ENCODE measurements around the gene SH3BP1. TPM values are rescaled to one million over a fixed set of nuclear protein-coding genes. Genes with fewer than 3 reads are reported as not detected.

Gene SH3BP1
- polyA plus RNA-seq, 1 donor from 2014 or later, result 0.63 TPM

DNA sequence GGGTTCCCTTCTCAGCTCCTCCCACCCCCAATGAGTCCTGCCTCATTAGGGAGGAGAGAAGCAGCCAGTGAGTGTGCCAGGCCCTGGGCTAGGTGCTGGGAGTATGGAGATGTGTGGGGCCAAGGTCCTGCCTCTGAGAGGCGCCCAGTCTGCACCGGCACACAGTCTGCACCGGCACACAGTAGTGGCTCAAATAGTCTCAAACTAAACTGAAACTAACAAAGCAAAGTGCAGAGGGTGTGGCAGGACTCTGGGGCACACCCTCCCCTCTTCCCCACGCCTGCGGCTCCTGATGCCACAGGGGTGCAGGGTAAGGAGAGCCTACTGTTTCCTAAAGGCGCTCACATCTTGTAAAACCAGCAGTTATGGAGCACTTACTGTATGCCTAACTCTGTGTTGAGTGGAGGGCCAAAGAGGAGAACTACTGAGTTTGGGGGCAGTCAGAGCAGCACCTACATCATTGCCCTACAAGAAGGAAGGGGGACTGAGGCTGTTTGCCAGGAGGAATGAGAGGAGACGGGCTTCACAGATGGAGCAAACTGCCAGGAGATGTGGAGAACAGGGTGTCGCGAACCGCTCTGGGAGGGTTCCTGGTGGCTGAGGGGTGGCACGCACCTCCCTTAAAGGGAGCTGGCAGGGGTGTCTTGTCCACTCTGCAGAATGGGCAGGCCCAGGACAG is 939 bp upstream of the SH3BP1 start:
- TF ChIP-seq MXI1 (conservative IDR thresholded peaks at IDR 0.05; ENCODE audit: poor library complexity, severe bottlenecking) (no peak), POLR2AphosphoS5 (IDR thresholded peaks at IDR 0.05) (no peak), EZH2 (IDR thresholded peaks at IDR 0.05; ENCODE audit: borderline replicate concordance, insufficient read depth, low read length, poor library complexity, severe bottlenecking) (no peak), EP300 (conservative IDR thresholded peaks at IDR 0.05; ENCODE audit: poor library complexity, severe bottlenecking) (no peak), CTCF (IDR thresholded peaks at IDR 0.05; ENCODE audit: poor library complexity, severe bottlenecking) (no peak), TAF1 (IDR thresholded peaks at IDR 0.05; ENCODE audit: low read depth) (no peak), RAD21 (conservative IDR thresholded peaks at IDR 0.05) (no peak), SMC3 (conservative IDR thresholded peaks at IDR 0.05; ENCODE audit: poor library complexity) (no peak)
- TF ChIP-seq, protein P1, sequence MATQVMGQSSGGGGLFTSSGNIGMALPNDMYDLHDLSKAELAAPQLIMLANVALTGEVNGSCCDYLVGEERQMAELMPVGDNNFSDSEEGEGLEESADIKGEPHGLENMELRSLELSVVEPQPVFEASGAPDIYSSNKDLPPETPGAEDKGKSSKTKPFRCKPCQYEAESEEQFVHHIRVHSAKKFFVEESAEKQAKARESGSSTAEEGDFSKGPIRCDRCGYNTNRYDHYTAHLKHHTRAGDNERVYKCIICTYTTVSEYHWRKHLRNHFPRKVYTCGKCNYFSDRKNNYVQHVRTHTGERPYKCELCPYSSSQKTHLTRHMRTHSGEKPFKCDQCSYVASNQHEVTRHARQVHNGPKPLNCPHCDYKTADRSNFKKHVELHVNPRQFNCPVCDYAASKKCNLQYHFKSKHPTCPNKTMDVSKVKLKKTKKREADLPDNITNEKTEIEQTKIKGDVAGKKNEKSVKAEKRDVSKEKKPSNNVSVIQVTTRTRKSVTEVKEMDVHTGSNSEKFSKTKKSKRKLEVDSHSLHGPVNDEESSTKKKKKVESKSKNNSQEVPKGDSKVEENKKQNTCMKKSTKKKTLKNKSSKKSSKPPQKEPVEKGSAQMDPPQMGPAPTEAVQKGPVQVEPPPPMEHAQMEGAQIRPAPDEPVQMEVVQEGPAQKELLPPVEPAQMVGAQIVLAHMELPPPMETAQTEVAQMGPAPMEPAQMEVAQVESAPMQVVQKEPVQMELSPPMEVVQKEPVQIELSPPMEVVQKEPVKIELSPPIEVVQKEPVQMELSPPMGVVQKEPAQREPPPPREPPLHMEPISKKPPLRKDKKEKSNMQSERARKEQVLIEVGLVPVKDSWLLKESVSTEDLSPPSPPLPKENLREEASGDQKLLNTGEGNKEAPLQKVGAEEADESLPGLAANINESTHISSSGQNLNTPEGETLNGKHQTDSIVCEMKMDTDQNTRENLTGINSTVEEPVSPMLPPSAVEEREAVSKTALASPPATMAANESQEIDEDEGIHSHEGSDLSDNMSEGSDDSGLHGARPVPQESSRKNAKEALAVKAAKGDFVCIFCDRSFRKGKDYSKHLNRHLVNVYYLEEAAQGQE (IDR thresholded peaks at IDR 0.05; ENCODE audit: borderline replicate concordance), result no peak
- Histone ChIP-seq H3F3A (ENCODE audit: insufficient read depth, low read length, poor library complexity, severe bottlenecking) (no peaks in the 10 kb centered on the region), H3K27me3 (ENCODE audit: insufficient read depth, low read depth, low read length) (peaks cover 15% of the 10 kb centered on the region), H3K4me3 (ENCODE audit: low read length) (no peak overlapping the region), H3K36me3 (ENCODE audit: insufficient read depth, low read length) (no peaks in the 10 kb centered on the region), H3K79me2 (replicated peaks; ENCODE audit: insufficient read depth, low read length) (no peaks in the 10 kb centered on the region), H3K9me3 (ENCODE audit: low read length) (no peaks in the 10 kb centered on the region), H3K4me2 (ENCODE audit: low read length) (no peak overlapping the region), H3K9ac (ENCODE audit: low read length) (no peak overlapping the region), H2AFZ (ENCODE audit: low read depth, low read length) (no peak overlapping the region), H3K9me2 (ENCODE audit: insufficient read depth, low read length) (no peaks in the 10 kb centered on the region), H4K20me1 (ENCODE audit: insufficient read depth) (no peaks in the 10 kb centered on the region), H3K27ac (ENCODE audit: low read length) (no peak overlapping the region)

DNA sequence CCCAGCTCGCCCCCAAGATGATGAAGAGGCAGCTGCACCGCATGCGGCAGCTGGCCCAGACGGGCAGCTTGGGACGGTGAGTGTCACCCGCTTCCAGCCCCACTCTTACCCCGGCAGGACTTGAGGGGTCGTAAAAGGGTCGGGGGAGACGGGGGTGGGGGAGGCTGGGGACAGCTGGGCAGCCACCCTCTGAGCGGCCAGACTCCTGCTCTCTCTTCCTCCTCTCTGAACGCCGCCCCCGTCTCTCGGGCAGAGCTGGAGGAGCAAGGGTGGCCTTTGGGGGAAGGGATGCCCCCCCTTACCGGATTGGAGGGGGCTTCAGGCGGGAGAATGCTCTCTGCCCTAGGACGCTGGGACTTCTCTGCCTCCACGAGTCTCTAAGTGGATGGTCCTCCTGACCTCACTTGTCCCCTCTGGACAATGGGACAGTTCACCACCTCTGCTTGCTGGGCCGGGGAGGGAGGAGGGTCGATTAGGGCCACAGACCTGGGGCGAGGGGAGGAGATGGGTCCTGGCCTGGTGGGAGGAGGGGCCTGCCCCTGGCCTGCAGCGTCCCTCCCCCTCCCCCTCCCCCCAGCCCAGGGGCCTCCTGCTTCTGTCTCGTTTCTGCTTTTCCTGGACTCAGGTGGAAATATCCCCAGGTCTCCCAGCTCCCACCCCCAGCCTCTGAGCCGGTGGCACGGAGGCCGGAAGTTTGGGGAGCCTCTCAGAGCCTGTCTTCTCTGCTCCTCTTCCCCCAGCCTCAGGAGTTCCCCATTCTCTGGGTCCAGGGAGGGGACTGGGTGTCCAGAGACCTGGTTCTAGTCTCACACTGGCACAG is 512 bp downstream of the SH3BP1 start:
- Histone ChIP-seq H3K9me2 (ENCODE audit: insufficient read depth, low read length) (no peaks in the 10 kb centered on the region), H3K27ac (ENCODE audit: low read length) (no peak overlapping the region), H2AFZ (ENCODE audit: low read depth, low read length) (no peak overlapping the region), H3K4me3 (ENCODE audit: low read length) (peak overlapping the region; percentile 47), H3K9me3 (ENCODE audit: low read length) (no peaks in the 10 kb centered on the region), H3K79me2 (replicated peaks; ENCODE audit: insufficient read depth, low read length) (no peaks in the 10 kb centered on the region), H3K9ac (ENCODE audit: low read length) (no peak overlapping the region), H3K36me3 (ENCODE audit: insufficient read depth, low read length) (no peaks in the 10 kb centered on the region), H3F3A (ENCODE audit: insufficient read depth, low read length, poor library complexity, severe bottlenecking) (no peaks in the 10 kb centered on the region), H4K20me1 (ENCODE audit: insufficient read depth) (no peaks in the 10 kb centered on the region), H3K27me3 (ENCODE audit: insufficient read depth, low read depth, low read length) (peaks cover 15% of the 10 kb centered on the region), H3K4me2 (ENCODE audit: low read length) (no peak overlapping the region)
- TF ChIP-seq CTCF (IDR thresholded peaks at IDR 0.05; ENCODE audit: poor library complexity, severe bottlenecking) (no peak), EZH2 (IDR thresholded peaks at IDR 0.05; ENCODE audit: borderline replicate concordance, insufficient read depth, low read length, poor library complexity, severe bottlenecking) (no peak), MXI1 (conservative IDR thresholded peaks at IDR 0.05; ENCODE audit: poor library complexity, severe bottlenecking) (no peak), POLR2AphosphoS5 (IDR thresholded peaks at IDR 0.05) (no peak), TAF1 (IDR thresholded peaks at IDR 0.05; ENCODE audit: low read depth) (no peak), RAD21 (conservative IDR thresholded peaks at IDR 0.05) (no peak), EP300 (conservative IDR thresholded peaks at IDR 0.05; ENCODE audit: poor library complexity, severe bottlenecking) (no peak), SMC3 (conservative IDR thresholded peaks at IDR 0.05; ENCODE audit: poor library complexity) (no peak)
- TF ChIP-seq, protein P1 (IDR thresholded peaks at IDR 0.05; ENCODE audit: borderline replicate concordance), result no peak

Data from neural cell (in vitro differentiated cells).